Colonic mucosa (tissue), 4 donors: ENCODE measurements around the gene TSPAN9. TPM values are rescaled to one million over a fixed set of nuclear protein-coding genes. Genes with fewer than 3 reads are reported as not detected.

Experiments
- DNase-seq: peaks from one replicate; pipeline ENCODE4 v3.0.0-alpha.2; 2020
- H3K27ac ChIP-seq: fragments of 200-600 bp; one replicate; pipeline ENCODE4 v1.8.0; 2021
- H3K27me3 ChIP-seq: fragments of 200-600 bp; one replicate; pipeline ENCODE4 v1.8.0; 2021
- H3K36me3 ChIP-seq: fragments of 200-600 bp; one replicate; pipeline ENCODE4 v1.8.0; 2021
- H3K4me1 ChIP-seq: fragments of 200-600 bp; one replicate; pipeline ENCODE4 v1.8.0; 2021; ENCODE audit warnings: mild to moderate bottlenecking
- H3K4me3 ChIP-seq: fragments of 200-600 bp; one replicate; pipeline ENCODE4 v1.8.0; 2021
- H3K9ac ChIP-seq, 2 donors: one replicate each; pipeline ENCODE4 v1.7.0; 2013; ENCODE audit warnings: control low read depth in 2 of 2, low read depth in 2 of 2, low read length in 2 of 2
- H3K9me3 ChIP-seq: fragments of 200-600 bp; one replicate; pipeline ENCODE4 v1.8.0; 2021
- CTCF ChIP-seq: fragments of 200-600 bp; IDR thresholded peaks from one replicate; pipeline ENCODE4 v1.8.0; 2022; ENCODE audit warnings: antibody characterized with exemption, mild to moderate bottlenecking
- intact Hi-C: fragments of 100-400 bp; cut with DNase I; formaldehyde crosslinking; loops from one replicate; pipeline ENCODE4 v1.14.1; 2022
- total RNA-seq, 2 donors: library from RNA; stranded (reverse); fragmentation: NEBNext Ultra II Directional in 1 of 2; extraction: Animal tissue kit (Norgen Biotek cat#: 25700) in 1 of 2; gene quantifications; one replicate each; pipeline ENCODE4 v1.2.1, GENCODE V29; 2021
- donor health status: healthy.
- donor health status: DM: no; HTN: no; CAD: no.
- donor health status: DM: no; HTN: no; CAD: no.

The TSPAN9 gene
- total RNA-seq, 2 donors from 2014 or later, result 4.7 to 9.9 TPM

DNA sequence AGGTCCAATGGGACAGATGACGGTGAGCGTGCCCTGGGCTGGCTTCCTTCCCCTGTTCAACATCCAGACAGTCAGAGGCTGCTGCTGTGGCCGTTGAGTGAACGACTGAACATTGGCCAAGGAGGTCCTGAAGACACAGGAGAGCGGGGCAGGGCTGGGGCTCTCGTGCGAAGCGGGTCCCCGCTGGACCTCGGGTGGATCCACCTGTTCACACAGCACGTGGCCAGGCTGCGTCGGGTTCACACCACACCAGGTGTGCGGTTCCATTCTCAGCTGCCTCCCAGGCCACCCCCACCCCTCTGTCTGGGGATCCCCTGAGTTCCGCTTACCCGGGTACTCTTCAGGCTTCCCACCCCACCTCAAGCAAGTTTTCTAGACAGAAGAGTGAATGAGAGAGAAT, 214.8 kb downstream of the TSPAN9 start:
- no peak for DNase-seq
- Histone ChIP-seq H3K27me3 (no peaks in the 10 kb centered on the region), H3K9me3 (no peaks in the 10 kb centered on the region), H3K36me3 (no peaks in the 10 kb centered on the region), H3K9ac (no peak overlapping the region), H3K4me1 (no peaks in the 10 kb centered on the region), H3K4me3 (no peak overlapping the region), H3K27ac (no peak overlapping the region)
- intact Hi-C loops, result no loop called here
- TF ChIP-seq CTCF, result no peak

- Histone ChIP-seq H3K4me1 (no peaks in the 10 kb centered on the region), H3K27ac (no peak overlapping the region), H3K36me3 (no peaks in the 10 kb centered on the region), H3K9me3 (no peaks in the 10 kb centered on the region), H3K27me3 (no peaks in the 10 kb centered on the region), H3K9ac (no peak overlapping the region), H3K4me3 (no peak overlapping the region)
- intact Hi-C loops, result no loop called here
- TF ChIP-seq CTCF, result no peak
- DNase-seq, result no peak
These were observed 215.7 kb downstream of the TSPAN9 start for GRCh38 chr12:3292677-3293412.

DNA sequence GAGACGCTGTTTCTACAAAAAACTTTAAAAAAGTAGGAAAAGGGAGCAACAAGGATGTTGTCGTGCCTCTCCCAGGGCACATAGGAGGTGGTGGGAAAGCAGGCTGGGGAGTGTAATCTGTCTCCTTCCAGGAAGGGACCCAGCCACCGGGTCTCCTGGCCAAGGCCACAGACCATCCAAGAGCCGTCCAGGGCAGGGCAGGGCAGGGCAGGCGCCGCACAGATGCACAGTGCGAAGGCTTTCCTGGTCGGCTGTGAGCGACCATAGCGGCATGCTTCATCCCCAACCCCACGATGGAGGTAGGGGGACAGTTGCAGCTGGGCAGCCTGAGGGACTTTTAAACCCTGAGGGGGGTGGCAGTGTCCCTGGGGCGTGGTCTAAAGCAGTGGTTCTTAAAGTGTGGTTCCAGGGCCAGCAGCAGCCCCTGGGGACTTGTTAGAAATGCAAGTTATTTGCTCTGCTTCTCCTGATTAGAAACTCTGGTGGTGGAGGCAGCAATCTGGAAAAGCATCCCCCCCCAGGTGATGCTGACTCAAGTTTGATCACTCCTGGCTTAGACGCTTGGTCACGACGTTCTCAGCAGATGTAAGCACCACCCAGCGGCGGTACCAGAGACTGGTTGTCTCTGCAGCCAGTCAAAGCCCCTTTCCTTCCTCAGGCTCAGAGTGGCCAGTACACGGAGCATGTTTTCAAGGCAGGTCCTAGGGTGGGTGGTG, 216.4 kb downstream of the TSPAN9 start:
- DNase-seq, result no peak
- Histone ChIP-seq H3K9ac (no peak overlapping the region), H3K27me3 (no peaks in the 10 kb centered on the region), H3K36me3 (no peaks in the 10 kb centered on the region), H3K9me3 (no peaks in the 10 kb centered on the region), H3K4me3 (no peak overlapping the region), H3K4me1 (no peaks in the 10 kb centered on the region), H3K27ac (no peak overlapping the region)
- no peak for TF ChIP-seq CTCF
- intact Hi-C loops, result no loop called here

- no peak for DNase-seq
- Histone ChIP-seq H3K4me3 (no peak overlapping the region), H3K4me1 (no peaks in the 10 kb centered on the region), H3K27me3 (no peaks in the 10 kb centered on the region), H3K9me3 (no peaks in the 10 kb centered on the region), H3K36me3 (no peaks in the 10 kb centered on the region), H3K9ac (no peak overlapping the region), H3K27ac (no peak overlapping the region)
- TF ChIP-seq CTCF, result no peak
- intact Hi-C loops, result no loop called here
These were observed 217.3 kb downstream of the TSPAN9 start for GRCh38 chr12:3294481-3294911.

GRCh38 chr12:3295225-3295624, 218.0 kb downstream of the TSPAN9 start:
- DNase-seq, result no peak
- no peak overlapping the region for H3K9ac ChIP-seq
- H3K36me3 ChIP-seq, result no peaks in the 10 kb centered on the region
- H3K4me3 ChIP-seq, result no peak overlapping the region
- no peaks in the 10 kb centered on the region for H3K27me3 ChIP-seq
- intact Hi-C loops, result no loop called here
- H3K9me3 ChIP-seq, result no peaks in the 10 kb centered on the region
- H3K4me1 ChIP-seq, result no peaks in the 10 kb centered on the region
- no peak for TF ChIP-seq CTCF
- H3K27ac ChIP-seq, result no peak overlapping the region
